ENCODE data around the gene ZNF521. TPM values are rescaled to one million over a fixed set of nuclear protein-coding genes. Genes with fewer than 3 reads are reported as not detected.

Gene ZNF521
- total RNA-seq, 2 donors from 2014 or later, result 12.7 to 41.5 TPM

DNA sequence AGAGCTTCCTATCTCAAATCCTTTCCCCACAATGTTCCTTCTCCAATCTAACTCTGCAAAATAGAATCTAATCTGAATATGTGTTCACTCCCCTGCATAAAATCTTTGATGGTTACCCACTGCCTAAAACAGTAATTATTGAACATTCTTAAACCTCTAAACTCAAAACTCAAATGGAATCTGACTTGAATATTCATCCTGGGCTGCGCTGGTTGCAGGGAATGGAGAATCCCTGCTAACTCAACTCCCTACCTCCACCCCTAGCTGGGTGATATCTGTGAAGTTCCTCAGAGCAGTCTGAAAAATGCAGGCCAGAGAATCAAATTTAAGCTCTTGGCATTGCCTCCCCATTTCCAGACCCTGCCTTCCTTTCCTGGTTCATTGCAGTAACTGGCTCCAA is 44.8 kb downstream of the ZNF521 start:
- WGBS, result 91% methylated on average over 1 of the region's 1 CpG
- H3K27ac ChIP-seq, result no peak overlapping the region
- intact Hi-C loops (cut with DNase I), result no loop called here
- no peak for DNase-seq (ENCODE audit: low spot score)
- TF ChIP-seq POLR2A (IDR thresholded peaks at IDR 0.05), result no peak
- TF ChIP-seq POLR2AphosphoS5 (IDR thresholded peaks at IDR 0.05), result no peak
- TF ChIP-seq, protein P1, sequence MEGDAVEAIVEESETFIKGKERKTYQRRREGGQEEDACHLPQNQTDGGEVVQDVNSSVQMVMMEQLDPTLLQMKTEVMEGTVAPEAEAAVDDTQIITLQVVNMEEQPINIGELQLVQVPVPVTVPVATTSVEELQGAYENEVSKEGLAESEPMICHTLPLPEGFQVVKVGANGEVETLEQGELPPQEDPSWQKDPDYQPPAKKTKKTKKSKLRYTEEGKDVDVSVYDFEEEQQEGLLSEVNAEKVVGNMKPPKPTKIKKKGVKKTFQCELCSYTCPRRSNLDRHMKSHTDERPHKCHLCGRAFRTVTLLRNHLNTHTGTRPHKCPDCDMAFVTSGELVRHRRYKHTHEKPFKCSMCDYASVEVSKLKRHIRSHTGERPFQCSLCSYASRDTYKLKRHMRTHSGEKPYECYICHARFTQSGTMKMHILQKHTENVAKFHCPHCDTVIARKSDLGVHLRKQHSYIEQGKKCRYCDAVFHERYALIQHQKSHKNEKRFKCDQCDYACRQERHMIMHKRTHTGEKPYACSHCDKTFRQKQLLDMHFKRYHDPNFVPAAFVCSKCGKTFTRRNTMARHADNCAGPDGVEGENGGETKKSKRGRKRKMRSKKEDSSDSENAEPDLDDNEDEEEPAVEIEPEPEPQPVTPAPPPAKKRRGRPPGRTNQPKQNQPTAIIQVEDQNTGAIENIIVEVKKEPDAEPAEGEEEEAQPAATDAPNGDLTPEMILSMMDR (IDR thresholded peaks at IDR 0.05), result no peak
- H3K4me1 ChIP-seq (replicated peaks), result no peaks in the 10 kb centered on the region
- no peaks in the 10 kb centered on the region for H3K36me3 ChIP-seq
- no peaks in the 10 kb centered on the region for H3K27me3 ChIP-seq (replicated peaks; ENCODE audit: insufficient read depth)
- H3K4me3 ChIP-seq, result no peak overlapping the region
- H3K9me3 ChIP-seq, result no peaks in the 10 kb centered on the region

DNA sequence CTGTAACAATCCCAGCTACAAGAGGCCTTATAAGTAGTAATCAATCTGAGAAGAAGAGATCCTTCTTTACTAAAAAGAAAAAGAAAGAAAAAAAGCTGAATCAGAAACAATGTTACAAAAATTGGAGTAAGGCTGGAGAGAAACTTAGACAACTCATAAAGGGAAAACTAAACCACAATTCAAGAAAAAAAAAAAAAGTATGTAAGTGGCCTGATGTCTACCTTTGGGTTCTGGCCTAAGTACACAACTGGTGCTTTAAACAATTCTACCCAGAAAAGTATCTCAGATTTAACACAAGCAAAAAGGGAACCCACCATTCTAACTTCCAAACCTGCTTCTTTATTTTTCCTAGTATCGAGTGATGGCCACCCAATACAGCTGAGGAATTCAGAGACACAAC is 45.3 kb downstream of the ZNF521 start:
- H3K27me3 ChIP-seq (replicated peaks; ENCODE audit: insufficient read depth), result no peaks in the 10 kb centered on the region
- H3K27ac ChIP-seq, result no peak overlapping the region
- no peaks in the 10 kb centered on the region for H3K36me3 ChIP-seq
- H3K9me3 ChIP-seq, result no peaks in the 10 kb centered on the region
- H3K4me3 ChIP-seq, result no peak overlapping the region
- intact Hi-C loops (cut with DNase I), result no loop called here
- TF ChIP-seq POLR2A (IDR thresholded peaks at IDR 0.05), result no peak
- TF ChIP-seq POLR2AphosphoS5 (IDR thresholded peaks at IDR 0.05), result no peak
- TF ChIP-seq, protein P1 (IDR thresholded peaks at IDR 0.05), result no peak
- no peaks in the 10 kb centered on the region for H3K4me1 ChIP-seq (replicated peaks)
- WGBS, result 88% methylated on average over 1 of the region's 1 CpG
- no peak for DNase-seq (ENCODE audit: low spot score)

DNA sequence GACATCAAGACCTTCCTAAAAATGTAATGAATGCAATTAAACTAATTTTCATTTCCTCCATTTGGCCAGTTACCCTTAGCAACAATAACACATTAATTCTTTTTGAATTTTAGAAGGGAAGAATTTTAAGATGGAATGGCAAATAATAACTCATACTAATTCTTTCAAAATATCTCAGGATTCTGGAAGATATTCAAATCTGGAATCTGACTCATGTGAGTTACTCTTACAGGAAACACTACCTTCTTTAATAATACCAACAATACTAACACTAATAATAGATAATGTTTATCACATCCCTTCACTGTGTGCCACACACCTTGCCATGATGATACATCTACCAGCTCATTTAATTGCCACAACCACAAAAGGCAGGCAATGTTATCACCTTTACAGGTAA is 46.4 kb downstream of the ZNF521 start:
- H3K36me3 ChIP-seq, result no peaks in the 10 kb centered on the region
- no peak overlapping the region for H3K4me3 ChIP-seq
- TF ChIP-seq, protein P1 (IDR thresholded peaks at IDR 0.05), result no peak
- TF ChIP-seq POLR2AphosphoS5 (IDR thresholded peaks at IDR 0.05) (no peak), POLR2A (IDR thresholded peaks at IDR 0.05) (no peak)
- H3K4me1 ChIP-seq (replicated peaks), result no peaks in the 10 kb centered on the region
- no peaks in the 10 kb centered on the region for H3K27me3 ChIP-seq (replicated peaks; ENCODE audit: insufficient read depth)
- no peak for DNase-seq (ENCODE audit: low spot score)
- intact Hi-C loops (cut with DNase I), result no loop called here
- H3K27ac ChIP-seq, result no peak overlapping the region
- no peaks in the 10 kb centered on the region for H3K9me3 ChIP-seq

DNA sequence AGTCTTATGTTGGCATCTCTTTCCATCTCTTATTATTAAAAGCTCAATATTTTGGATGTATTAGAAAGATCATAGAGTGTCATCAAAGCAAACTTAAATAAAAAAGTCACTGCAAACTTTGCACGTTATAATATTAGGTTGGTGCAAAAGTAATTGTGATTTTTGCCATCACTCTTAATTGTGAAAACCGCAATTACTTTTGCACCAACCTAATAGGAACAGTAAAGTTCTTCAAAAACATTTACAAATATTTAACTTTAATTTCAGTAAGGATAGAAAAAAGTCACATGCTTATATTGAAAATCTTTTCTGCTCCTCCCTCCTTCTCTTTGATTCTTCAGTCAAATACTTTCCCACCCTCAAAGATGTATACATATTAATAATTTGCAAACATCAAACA is 51.5 kb downstream of the ZNF521 start:
- no peak overlapping the region for H3K27ac ChIP-seq
- WGBS, result 87% methylated on average over 2 of the region's 2 CpGs
- DNase-seq (ENCODE audit: low spot score), result no peak
- no peaks in the 10 kb centered on the region for H3K36me3 ChIP-seq
- no peaks in the 10 kb centered on the region for H3K4me1 ChIP-seq (replicated peaks)
- intact Hi-C loops (cut with DNase I), result no loop called here
- no peak overlapping the region for H3K4me3 ChIP-seq
- no peaks in the 10 kb centered on the region for H3K9me3 ChIP-seq
- TF ChIP-seq, protein P1 (IDR thresholded peaks at IDR 0.05), result no peak
- TF ChIP-seq POLR2AphosphoS5 (IDR thresholded peaks at IDR 0.05) (no peak), POLR2A (IDR thresholded peaks at IDR 0.05) (no peak)
- no peaks in the 10 kb centered on the region for H3K27me3 ChIP-seq (replicated peaks; ENCODE audit: insufficient read depth)

DNA sequence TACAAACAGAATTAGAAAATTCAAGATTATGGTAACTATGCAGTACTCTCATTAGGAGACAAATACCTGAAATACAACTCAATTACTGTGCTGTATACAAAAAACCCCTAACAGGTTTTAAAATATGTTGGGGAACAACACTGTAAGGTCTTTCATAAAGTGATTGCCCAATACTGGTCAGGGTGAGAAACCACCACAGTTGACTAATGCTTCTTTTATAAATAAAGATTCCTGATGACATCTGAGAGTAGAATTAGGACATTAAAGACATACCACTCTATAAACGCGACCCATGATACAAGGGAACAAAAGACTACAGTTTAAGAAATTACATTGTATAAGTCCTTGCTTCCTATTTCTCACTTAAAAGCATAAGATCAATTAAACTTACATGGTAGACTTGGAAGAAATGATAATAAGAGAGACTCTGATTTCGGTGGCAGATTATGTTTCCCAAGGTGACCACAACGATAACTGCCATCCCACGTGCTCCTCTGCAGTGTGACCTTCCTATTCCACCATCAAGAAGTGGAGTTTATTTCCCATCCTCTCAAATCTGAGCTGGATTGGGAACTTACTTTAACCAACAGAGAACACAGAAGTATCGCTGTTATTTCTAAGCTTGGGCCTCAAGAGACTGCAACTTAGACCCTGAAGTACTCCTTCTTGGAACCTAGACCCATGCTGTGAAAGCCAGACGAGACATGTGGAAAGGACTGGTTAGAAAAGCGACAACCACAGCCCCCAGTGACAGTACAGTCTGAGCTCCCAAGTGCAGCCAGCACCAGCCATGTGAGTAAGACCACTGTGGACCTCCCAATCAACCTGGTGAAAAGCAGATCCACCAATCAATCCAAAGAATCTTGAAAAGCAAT is 52.3 kb downstream of the ZNF521 start:
- no peaks in the 10 kb centered on the region for H3K27me3 ChIP-seq (replicated peaks; ENCODE audit: insufficient read depth)
- H3K4me1 ChIP-seq (replicated peaks), result no peaks in the 10 kb centered on the region
- no peak for DNase-seq (ENCODE audit: low spot score)
- intact Hi-C loops (cut with DNase I), result no loop called here
- 83% methylated on average over 8 of the region's 8 CpGs for WGBS
- no peak overlapping the region for H3K27ac ChIP-seq
- no peaks in the 10 kb centered on the region for H3K36me3 ChIP-seq
- TF ChIP-seq, protein P1 (IDR thresholded peaks at IDR 0.05), result no peak
- TF ChIP-seq POLR2A (IDR thresholded peaks at IDR 0.05) (no peak), POLR2AphosphoS5 (IDR thresholded peaks at IDR 0.05) (no peak)
- H3K4me3 ChIP-seq, result no peak overlapping the region
- no peaks in the 10 kb centered on the region for H3K9me3 ChIP-seq
